Prostate gland (tissue), 2 donors: ENCODE data around the gene EXOC2.

Source experiments
- POLR2A ChIP-seq: fragments of 450-650 bp; IDR thresholded peaks from one replicate; pipeline ENCODE4 v1.6.1; 2016; ENCODE audit warnings: antibody characterized with exemption, mild to moderate bottlenecking
- TF ChIP-seq, protein P1 (sequence below), 4 experiments: fragments of 200-600 bp in 2 of 4; fragments of 450-650 bp in 2 of 4; sonication (generic) in 2 of 4; IDR thresholded peaks; 1 replicate in 3 of 4; 2 replicates in 1 of 4; pipeline ENCODE4 v1.5.1; 2016 to 2019; ENCODE audit warnings: antibody characterized with exemption in 4 of 4, mild to moderate bottlenecking in 2 of 4, moderate library complexity in 2 of 4

DNA sequence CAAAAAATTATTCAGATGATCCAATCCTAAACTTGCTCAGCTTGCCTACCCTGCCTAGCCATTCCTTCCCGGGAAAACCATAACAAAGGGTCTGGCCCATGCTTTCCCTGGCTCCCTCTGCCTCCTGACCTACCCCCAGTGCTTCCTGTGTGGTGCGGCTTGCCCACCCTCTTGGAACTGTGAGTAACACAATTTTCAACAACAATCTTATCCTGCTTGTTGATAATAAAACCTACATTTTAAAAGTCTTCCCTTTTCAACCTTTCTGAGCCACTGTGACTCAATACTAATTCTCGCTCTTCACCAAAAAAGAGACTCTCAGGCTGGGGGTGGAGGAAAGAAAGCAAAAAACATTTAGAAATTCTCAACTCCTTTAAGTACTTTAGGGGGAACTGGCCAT, 18.0 kb downstream of the EXOC2 start:
- TF ChIP-seq POLR2A, result no peak
- TF ChIP-seq, protein P1, sequence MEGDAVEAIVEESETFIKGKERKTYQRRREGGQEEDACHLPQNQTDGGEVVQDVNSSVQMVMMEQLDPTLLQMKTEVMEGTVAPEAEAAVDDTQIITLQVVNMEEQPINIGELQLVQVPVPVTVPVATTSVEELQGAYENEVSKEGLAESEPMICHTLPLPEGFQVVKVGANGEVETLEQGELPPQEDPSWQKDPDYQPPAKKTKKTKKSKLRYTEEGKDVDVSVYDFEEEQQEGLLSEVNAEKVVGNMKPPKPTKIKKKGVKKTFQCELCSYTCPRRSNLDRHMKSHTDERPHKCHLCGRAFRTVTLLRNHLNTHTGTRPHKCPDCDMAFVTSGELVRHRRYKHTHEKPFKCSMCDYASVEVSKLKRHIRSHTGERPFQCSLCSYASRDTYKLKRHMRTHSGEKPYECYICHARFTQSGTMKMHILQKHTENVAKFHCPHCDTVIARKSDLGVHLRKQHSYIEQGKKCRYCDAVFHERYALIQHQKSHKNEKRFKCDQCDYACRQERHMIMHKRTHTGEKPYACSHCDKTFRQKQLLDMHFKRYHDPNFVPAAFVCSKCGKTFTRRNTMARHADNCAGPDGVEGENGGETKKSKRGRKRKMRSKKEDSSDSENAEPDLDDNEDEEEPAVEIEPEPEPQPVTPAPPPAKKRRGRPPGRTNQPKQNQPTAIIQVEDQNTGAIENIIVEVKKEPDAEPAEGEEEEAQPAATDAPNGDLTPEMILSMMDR (IDR thresholded peaks at IDR 0.05), result no peak
